ENCODE data around the gene OXSR1. TPM values are rescaled to one million over a fixed set of nuclear protein-coding genes. Genes with fewer than 3 reads are reported as not detected.

The OXSR1 gene
- total RNA-seq, 2 experiments from 2014 or later: 54.0 to 55.0 TPM

GRCh38 chr3:38141173-38141951, 24.0 kb upstream of the OXSR1 start:
- POLR2A ChIA-PET: interaction anchor here (0.8 to 1.9 kb wide), 2 partner anchors 23 to 101 kb away, joined by 3 to 19 read pairs; partner anchors contain the start of gene OXSR1
- Mint-ChIP-seq H3K4me1 (peaks cover 26% of the 10 kb centered on the region), H3K4me3 (peak overlapping the region; percentile 60), H3K9me3 (peaks cover 3% of the 10 kb centered on the region), H3K36me3 (peaks cover 23% of the 10 kb centered on the region), H3K27me3 (no peaks in the 10 kb centered on the region), H3K27ac (peak overlapping the region; percentile 21)
- ATAC-seq (ENCODE audit: low read depth) (no peak), DNase-seq (no peak)

DNA sequence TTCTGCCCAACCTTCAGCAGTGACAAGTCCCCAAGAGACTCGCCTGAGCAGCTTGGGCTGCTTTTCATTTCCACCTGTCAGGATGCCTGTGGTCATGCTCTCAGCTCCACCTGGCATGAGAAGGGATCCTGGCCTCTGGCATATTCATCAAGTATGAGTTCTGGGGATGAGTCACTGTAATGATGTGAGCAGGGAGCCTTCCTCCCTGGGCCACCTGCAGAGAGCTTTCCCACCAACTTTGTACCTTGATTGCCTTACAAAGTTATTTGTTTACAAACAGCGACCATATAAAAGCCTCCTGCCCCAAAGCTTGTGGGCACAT, 23.4 kb upstream of the OXSR1 start:
- ATAC-seq (ENCODE audit: low read depth) (no peak), DNase-seq (no peak)
- no peaks in the 10 kb centered on the region for H3K27me3 Mint-ChIP-seq
- peaks cover 26% of the 10 kb centered on the region for H3K4me1 Mint-ChIP-seq
- peaks cover 26% of the 10 kb centered on the region for H3K36me3 Mint-ChIP-seq
- peaks cover 5% of the 10 kb centered on the region for H3K9me3 Mint-ChIP-seq
- H3K4me3 Mint-ChIP-seq: no peak overlapping the region
- peak overlapping the region; percentile 21 for H3K27ac Mint-ChIP-seq
- POLR2A ChIA-PET: interaction anchor here (0.8 to 1.9 kb wide), 2 partner anchors 22 to 102 kb away, joined by 3 to 19 read pairs; partner anchors contain the start of gene OXSR1

- Mint-ChIP-seq H3K36me3 (peaks cover 29% of the 10 kb centered on the region), H3K4me3 (no peak overlapping the region), H3K9me3 (peaks cover 13% of the 10 kb centered on the region), H3K4me1 (peaks cover 23% of the 10 kb centered on the region), H3K27ac (no peak overlapping the region), H3K27me3 (no peaks in the 10 kb centered on the region)
- POLR2A ChIA-PET: interaction anchor here (1.9 kb wide), 1 partner anchor 21 kb away, joined by 19 read pairs; the partner anchor contains the start of gene OXSR1
- DNase-seq (no peak), ATAC-seq (ENCODE audit: low read depth) (no peak)
Observed at GRCh38 chr3:38142959-38143358, 22.4 kb upstream of the OXSR1 start.

GRCh38 chr3:38143511-38143910, 21.8 kb upstream of the OXSR1 start:
- H3K4me1 Mint-ChIP-seq: peaks cover 19% of the 10 kb centered on the region
- no peak for ATAC-seq (ENCODE audit: low read depth)
- no peak overlapping the region for H3K27ac Mint-ChIP-seq
- H3K27me3 Mint-ChIP-seq: no peaks in the 10 kb centered on the region
- peaks cover 29% of the 10 kb centered on the region for H3K36me3 Mint-ChIP-seq
- peaks cover 13% of the 10 kb centered on the region for H3K9me3 Mint-ChIP-seq
- no peak overlapping the region for H3K4me3 Mint-ChIP-seq
- POLR2A ChIA-PET: no interaction called here
- DNase-seq: no peak

DNA sequence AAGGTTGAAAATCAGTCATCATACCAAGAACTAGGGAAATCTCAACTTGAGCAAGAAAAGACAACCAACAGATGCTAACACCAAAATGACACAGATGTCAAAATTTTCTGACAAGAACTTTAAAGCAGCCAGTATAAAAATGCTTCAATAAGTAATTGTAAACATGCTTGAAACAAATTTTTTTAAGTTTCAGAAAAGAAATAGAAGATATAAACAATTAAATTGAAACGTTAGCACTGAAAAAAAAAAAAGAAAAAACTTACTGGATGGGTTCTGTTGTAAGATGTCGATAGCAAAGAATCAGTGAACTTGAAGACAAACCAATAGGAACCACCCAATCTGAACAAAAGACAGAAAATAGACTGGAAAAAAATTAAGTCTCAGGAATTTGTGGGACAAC, 18.8 kb upstream of the OXSR1 start:
- H3K27me3 Mint-ChIP-seq: no peaks in the 10 kb centered on the region
- POLR2A ChIA-PET: no interaction called here
- peaks cover 13% of the 10 kb centered on the region for H3K9me3 Mint-ChIP-seq

DNA sequence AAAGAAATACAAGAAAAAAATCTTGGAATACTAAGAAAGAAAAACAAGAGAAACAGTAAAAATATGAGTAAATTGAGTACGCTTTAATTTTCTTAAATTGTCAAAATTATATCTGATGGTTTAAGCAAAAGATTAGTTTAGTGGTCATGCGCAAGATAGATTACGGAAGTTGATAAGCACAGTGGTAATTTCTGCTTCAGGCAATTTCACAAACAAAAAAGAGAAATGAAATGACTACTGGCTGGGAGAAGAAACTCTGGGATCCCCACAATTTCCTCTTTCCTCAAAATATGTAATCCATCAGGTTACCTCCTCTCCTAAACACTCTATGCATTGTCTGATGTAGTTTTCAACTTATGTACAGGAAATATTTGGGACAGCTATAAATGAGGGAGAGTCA, 17.9 kb upstream of the OXSR1 start:
- DNase-seq (no peak), ATAC-seq (ENCODE audit: low read depth) (no peak)
- H3K4me1 Mint-ChIP-seq: peaks cover 22% of the 10 kb centered on the region
- H3K27ac Mint-ChIP-seq: no peak overlapping the region
- H3K4me3 Mint-ChIP-seq: no peak overlapping the region
- peaks cover 14% of the 10 kb centered on the region for H3K36me3 Mint-ChIP-seq
- no peaks in the 10 kb centered on the region for H3K27me3 Mint-ChIP-seq
- peaks cover 13% of the 10 kb centered on the region for H3K9me3 Mint-ChIP-seq
- POLR2A ChIA-PET: interaction anchor here (1.3 kb wide), 1 partner anchor 10 kb away, joined by 6 read pairs; the partner anchor contains the start of gene ACAA1

More for the DNA sequence above, 18.8 kb upstream of the OXSR1 start:
- Mint-ChIP-seq H3K36me3 (peaks cover 21% of the 10 kb centered on the region), H3K27ac (no peak overlapping the region), H3K4me1 (peaks cover 16% of the 10 kb centered on the region), H3K4me3 (no peak overlapping the region)
- DNase-seq (no peak), ATAC-seq (ENCODE audit: low read depth) (no peak)

GRCh38 chr3:38148311-38148882, 16.9 kb upstream of the OXSR1 start:
- H3K4me3 Mint-ChIP-seq: no peak overlapping the region
- peaks cover 14% of the 10 kb centered on the region for H3K36me3 Mint-ChIP-seq
- no peaks in the 10 kb centered on the region for H3K27me3 Mint-ChIP-seq
- DNase-seq: no peak
- POLR2A ChIA-PET: interaction anchor here (1.3 to 1.4 kb wide), 2 partner anchors 9 to 11 kb away, joined by 6 read pairs; partner anchors contain the start of gene ACAA1
- peaks cover 30% of the 10 kb centered on the region for H3K4me1 Mint-ChIP-seq
- no peak overlapping the region for H3K27ac Mint-ChIP-seq
- no peak for ATAC-seq (ENCODE audit: low read depth)
- peaks cover 13% of the 10 kb centered on the region for H3K9me3 Mint-ChIP-seq

GRCh38 chr3:38149708-38150107, 15.6 kb upstream of the OXSR1 start:
- ATAC-seq (ENCODE audit: low read depth) (no peak), DNase-seq (no peak)
- Mint-ChIP-seq H3K36me3 (peaks cover 14% of the 10 kb centered on the region), H3K4me1 (peaks cover 32% of the 10 kb centered on the region), H3K9me3 (peaks cover 13% of the 10 kb centered on the region), H3K27me3 (no peaks in the 10 kb centered on the region), H3K4me3 (no peak overlapping the region), H3K27ac (no peak overlapping the region)
- POLR2A ChIA-PET: no interaction called here

- ATAC-seq (ENCODE audit: low read depth): no peak
- H3K27me3 Mint-ChIP-seq: no peaks in the 10 kb centered on the region
- peaks cover 32% of the 10 kb centered on the region for H3K4me1 Mint-ChIP-seq
- H3K4me3 Mint-ChIP-seq: no peak overlapping the region
- no peak for DNase-seq
- H3K27ac Mint-ChIP-seq: no peak overlapping the region
- peaks cover 13% of the 10 kb centered on the region for H3K9me3 Mint-ChIP-seq
- peaks cover 12% of the 10 kb centered on the region for H3K36me3 Mint-ChIP-seq
- POLR2A ChIA-PET: interaction anchor here (1.0 to 4.4 kb wide), 2 partner anchors 13 to 14 kb away, joined by 5 to 27 read pairs; partner anchors contain the start of genes ACAA1 and OXSR1
Observed at GRCh38 chr3:38150780-38151528, 14.4 kb upstream of the OXSR1 start.

GRCh38 chr3:38151667-38152265, 13.6 kb upstream of the OXSR1 start:
- peaks cover 32% of the 10 kb centered on the region for H3K4me1 Mint-ChIP-seq
- peaks cover 7% of the 10 kb centered on the region for H3K36me3 Mint-ChIP-seq
- DNase-seq: no peak
- POLR2A ChIA-PET: interaction anchor here (0.7 to 4.4 kb wide), 4 partner anchors 12 to 40 kb away, joined by 4 to 27 read pairs (median 6); partner anchors contain the start of genes ACAA1 and OXSR1
- peak overlapping the region; percentile 63 for H3K27ac Mint-ChIP-seq
- no peaks in the 10 kb centered on the region for H3K27me3 Mint-ChIP-seq
- ATAC-seq (ENCODE audit: low read depth): no peak
- H3K4me3 Mint-ChIP-seq: no peak overlapping the region
- peaks cover 9% of the 10 kb centered on the region for H3K9me3 Mint-ChIP-seq

GRCh38 chr3:38152609-38153008, 12.7 kb upstream of the OXSR1 start:
- no peak for ATAC-seq (ENCODE audit: low read depth)
- DNase-seq: no peak
- no peak overlapping the region for H3K27ac Mint-ChIP-seq
- H3K4me3 Mint-ChIP-seq: no peak overlapping the region
- POLR2A ChIA-PET: interaction anchor here (0.8 to 4.4 kb wide), 2 partner anchors 11 to 16 kb away, joined by 3 to 27 read pairs; partner anchors contain the start of genes ACAA1 and OXSR1
- no peaks in the 10 kb centered on the region for H3K27me3 Mint-ChIP-seq
- H3K36me3 Mint-ChIP-seq: peaks cover 2% of the 10 kb centered on the region
- peaks cover 3% of the 10 kb centered on the region for H3K9me3 Mint-ChIP-seq
- H3K4me1 Mint-ChIP-seq: peaks cover 32% of the 10 kb centered on the region

- peaks cover 30% of the 10 kb centered on the region for H3K4me1 Mint-ChIP-seq
- no peaks in the 10 kb centered on the region for H3K27me3 Mint-ChIP-seq
- ATAC-seq (ENCODE audit: low read depth): no peak
Observed at GRCh38 chr3:38153221-38153620, 12.1 kb upstream of the OXSR1 start.

More at GRCh38 chr3:38153221-38153620, 12.1 kb upstream of the OXSR1 start:
- POLR2A ChIA-PET: interaction anchor here (0.8 to 4.4 kb wide), 2 partner anchors 11 to 16 kb away, joined by 3 to 27 read pairs; partner anchors contain the start of genes ACAA1 and OXSR1
- Mint-ChIP-seq H3K4me3 (no peak overlapping the region), H3K36me3 (peaks cover 1% of the 10 kb centered on the region), H3K9me3 (no peaks in the 10 kb centered on the region), H3K27ac (no peak overlapping the region)
- DNase-seq: no peak
